GM18873 (cell line): ENCODE results near the gene CNOT4.
"Not testable (repeated sequence)": the region's sequence is repeated elsewhere in the genome, so short reads cannot be mapped to it uniquely, and the experiment has no call there.

Experiments
- ATAC-seq: cut with Tn5 transposase; IDR thresholded peaks from one replicate; pipeline ENCODE4 v1.9.1; 2021; ENCODE audit warnings: mild to moderate bottlenecking, moderate library complexity, moderate number of reproducible peaks; ENCODE audit not compliant: unreplicated experiment, low FRiP score

The CNOT4 gene

GRCh38 chr7:135514856-135515255 is 5.0 kb upstream of the CNOT4 start:
- no peak for ATAC-seq

- peak; percentile 30 for ATAC-seq
Observed at GRCh38 chr7:135512135-135512887, 2.4 kb upstream of the CNOT4 start.

- ATAC-seq, result peak; percentile 4
Observed at GRCh38 chr7:135510592-135511183, 786 bp upstream of the CNOT4 start.

- no peak for ATAC-seq
Observed at GRCh38 chr7:135509589-135509838, 388 bp downstream of the CNOT4 start.

GRCh38 chr7:135508883-135509588 is 866 bp downstream of the CNOT4 start:
- ATAC-seq, result no peak

GRCh38 chr7:135501402-135501801 is 8.5 kb downstream of the CNOT4 start:
- no peak for ATAC-seq

- no peak for ATAC-seq
Observed at GRCh38 chr7:135499818-135500217, 10.1 kb downstream of the CNOT4 start.

- ATAC-seq, result not testable (repeated sequence)
Observed at GRCh38 chr7:135497161-135497560, 12.7 kb downstream of the CNOT4 start.

GRCh38 chr7:135493362-135493761 is 16.5 kb downstream of the CNOT4 start:
- no peak for ATAC-seq

- ATAC-seq, result no peak
Observed at GRCh38 chr7:135492151-135492550, 17.8 kb downstream of the CNOT4 start.

- no peak for ATAC-seq
Observed at GRCh38 chr7:135490783-135491182, 19.1 kb downstream of the CNOT4 start.

GRCh38 chr7:135489791-135490190 is 20.1 kb downstream of the CNOT4 start:
- ATAC-seq, result no peak

- no peak for ATAC-seq
Observed at GRCh38 chr7:135486261-135486920, 23.5 kb downstream of the CNOT4 start.

- no peak for ATAC-seq
Observed at GRCh38 chr7:135481598-135481979, 28.3 kb downstream of the CNOT4 start.

- no peak for ATAC-seq
Observed at GRCh38 chr7:135480966-135481597, 28.8 kb downstream of the CNOT4 start.

- no peak for ATAC-seq
Observed at GRCh38 chr7:135475521-135475920, 34.4 kb downstream of the CNOT4 start.

- ATAC-seq, result not testable (repeated sequence)
Observed at GRCh38 chr7:135469705-135470104, 40.2 kb downstream of the CNOT4 start.

- ATAC-seq, result no peak
Observed at GRCh38 chr7:135467207-135467711, 42.6 kb downstream of the CNOT4 start.

GRCh38 chr7:135466442-135467206 is 43.3 kb downstream of the CNOT4 start:
- ATAC-seq, result no peak

GRCh38 chr7:135463908-135464307 is 46.0 kb downstream of the CNOT4 start:
- ATAC-seq, result no peak
